GM12865 (cell line): Measurements from ENCODE around the gene FMN1.

Source experiments
- DNase-seq: peaks from one replicate; pipeline ENCODE4 v3.0.0; 2010; ENCODE audit warnings: low read depth
- H3K4me3 ChIP-seq: 2 replicates; pipeline ENCODE4 v1.5.1; 2011; ENCODE audit warnings: mild to moderate bottlenecking, low read depth, low read length, control low read depth
- TF ChIP-seq, protein P1 (sequence below): IDR thresholded peaks from 2 replicates; pipeline ENCODE4 v1.5.1; 2011; ENCODE audit warnings: low read length, control low read depth, low read depth, inconsistent platforms; ENCODE audit not compliant: insufficient read depth; ENCODE audit errors: missing control alignments

The FMN1 gene

DNA sequence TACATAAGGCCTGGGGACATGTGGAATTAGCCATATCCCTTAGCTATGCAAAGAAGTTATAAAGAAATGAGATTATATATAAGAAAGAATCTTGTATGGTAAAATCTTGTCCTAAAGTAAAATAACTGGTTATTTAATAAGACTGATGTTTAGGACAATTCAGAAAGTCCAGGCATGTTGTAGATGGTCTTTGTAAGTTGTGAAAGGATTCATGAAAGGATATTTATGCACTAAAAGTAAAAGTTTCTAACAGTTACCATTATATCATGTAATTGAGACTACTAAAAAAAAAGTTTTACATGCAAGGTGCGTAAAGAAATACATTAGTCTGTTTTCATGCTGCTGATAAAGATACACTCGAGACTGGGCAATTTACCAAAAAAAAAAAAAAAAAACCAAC, 146.3 kb downstream of the FMN1 start:
- no peak for DNase-seq
- TF ChIP-seq, protein P1, sequence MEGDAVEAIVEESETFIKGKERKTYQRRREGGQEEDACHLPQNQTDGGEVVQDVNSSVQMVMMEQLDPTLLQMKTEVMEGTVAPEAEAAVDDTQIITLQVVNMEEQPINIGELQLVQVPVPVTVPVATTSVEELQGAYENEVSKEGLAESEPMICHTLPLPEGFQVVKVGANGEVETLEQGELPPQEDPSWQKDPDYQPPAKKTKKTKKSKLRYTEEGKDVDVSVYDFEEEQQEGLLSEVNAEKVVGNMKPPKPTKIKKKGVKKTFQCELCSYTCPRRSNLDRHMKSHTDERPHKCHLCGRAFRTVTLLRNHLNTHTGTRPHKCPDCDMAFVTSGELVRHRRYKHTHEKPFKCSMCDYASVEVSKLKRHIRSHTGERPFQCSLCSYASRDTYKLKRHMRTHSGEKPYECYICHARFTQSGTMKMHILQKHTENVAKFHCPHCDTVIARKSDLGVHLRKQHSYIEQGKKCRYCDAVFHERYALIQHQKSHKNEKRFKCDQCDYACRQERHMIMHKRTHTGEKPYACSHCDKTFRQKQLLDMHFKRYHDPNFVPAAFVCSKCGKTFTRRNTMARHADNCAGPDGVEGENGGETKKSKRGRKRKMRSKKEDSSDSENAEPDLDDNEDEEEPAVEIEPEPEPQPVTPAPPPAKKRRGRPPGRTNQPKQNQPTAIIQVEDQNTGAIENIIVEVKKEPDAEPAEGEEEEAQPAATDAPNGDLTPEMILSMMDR, result no peak
- no peak overlapping the region for H3K4me3 ChIP-seq

DNA sequence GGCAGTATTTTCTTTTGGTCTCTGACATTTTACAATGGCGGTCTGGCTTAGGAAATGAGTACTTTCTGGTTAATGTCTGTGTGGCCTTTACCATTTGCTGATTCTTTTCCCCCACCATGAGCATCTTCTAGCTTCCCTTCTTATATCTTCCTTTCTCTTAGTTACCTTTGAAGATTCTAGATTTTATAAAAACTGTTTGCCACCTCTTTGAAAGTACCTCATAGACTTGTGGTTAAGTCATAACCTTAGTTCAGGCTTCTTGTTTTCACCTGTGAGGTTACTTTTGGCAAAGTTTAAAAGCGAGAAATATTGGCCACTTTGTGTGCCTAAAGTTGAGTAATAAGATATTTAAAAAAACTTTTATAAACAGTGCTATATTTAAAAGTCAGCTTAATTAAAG, 147.4 kb downstream of the FMN1 start:
- no peak overlapping the region for H3K4me3 ChIP-seq
- TF ChIP-seq, protein P1, result no peak
- DNase-seq, result no peak

DNA sequence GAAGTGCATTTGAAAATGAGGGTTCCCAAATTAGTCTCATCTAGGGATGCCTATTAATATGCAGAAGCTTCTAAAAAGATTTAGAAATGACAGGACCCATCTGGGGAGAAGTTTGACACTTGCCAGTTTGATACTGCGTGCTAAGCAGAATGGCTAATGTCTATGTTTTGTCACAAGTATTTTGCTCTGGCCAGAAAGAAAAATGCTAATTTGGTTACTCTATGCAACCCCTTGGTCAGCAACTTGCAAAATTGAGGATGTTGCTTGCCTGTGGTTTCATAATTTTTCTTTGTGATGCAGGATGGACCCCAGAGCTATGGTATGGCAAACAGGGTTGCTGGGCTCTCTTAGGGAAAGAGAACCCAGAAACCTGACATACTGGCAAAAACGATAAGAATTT, 148.2 kb downstream of the FMN1 start:
- no peak overlapping the region for H3K4me3 ChIP-seq
- TF ChIP-seq, protein P1, result no peak
- no peak for DNase-seq

DNA sequence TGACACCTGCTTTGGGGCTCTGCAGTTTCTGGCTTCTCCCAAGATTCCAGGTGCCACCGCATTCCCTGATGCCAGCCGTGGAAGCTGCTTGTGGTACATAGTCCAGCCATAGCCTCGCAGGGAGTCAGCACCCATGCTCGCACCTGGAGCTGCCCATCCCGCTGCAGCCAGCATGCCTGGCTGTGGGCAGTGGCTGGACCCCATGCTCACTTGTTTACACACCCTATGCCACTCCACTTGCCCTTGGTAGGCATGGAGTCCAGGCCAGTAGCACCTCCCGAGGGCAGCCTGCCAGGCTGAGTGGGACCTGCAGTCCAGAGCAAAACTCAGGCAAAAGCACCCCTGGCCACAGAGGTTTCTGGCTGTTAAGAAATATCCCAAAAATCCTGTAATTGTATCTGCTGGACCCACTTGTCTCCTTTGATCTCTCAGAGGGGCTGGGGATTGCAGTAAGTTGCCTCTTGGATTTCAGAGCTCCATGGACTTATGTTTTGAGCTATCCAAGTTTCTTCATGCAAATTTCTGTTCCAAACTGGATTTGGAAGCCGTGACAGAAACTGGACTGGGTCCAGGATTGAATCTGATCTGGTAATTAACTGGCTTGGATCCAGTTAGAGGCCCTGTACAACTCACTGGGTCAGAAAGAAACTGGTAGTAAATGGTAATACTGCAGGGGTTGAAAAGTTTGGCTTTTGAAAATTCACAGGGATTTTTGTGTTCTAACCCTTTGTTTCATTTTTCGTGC, 149.3 kb downstream of the FMN1 start:
- H3K4me3 ChIP-seq, result no peak overlapping the region
- no peak for DNase-seq
- TF ChIP-seq, protein P1, result no peak

DNA sequence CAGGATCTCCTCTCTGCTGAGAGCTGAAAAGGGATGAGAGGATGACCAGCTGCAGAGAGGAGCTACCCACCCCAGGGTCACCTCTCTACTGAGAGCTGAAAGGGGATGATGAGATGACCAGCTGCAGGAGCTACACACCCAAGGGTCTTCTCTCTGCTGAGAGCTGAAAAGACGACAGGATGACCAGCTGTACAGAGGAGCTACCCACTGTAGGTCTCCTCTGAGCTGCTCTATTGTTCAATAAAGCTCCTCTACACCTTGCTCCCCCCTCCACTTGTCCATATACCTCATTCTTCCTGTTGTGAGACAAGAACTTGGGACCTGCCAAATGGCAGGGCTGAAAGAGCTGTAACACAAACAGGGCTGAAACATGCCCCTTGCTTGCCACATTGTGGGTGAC, 149.9 kb downstream of the FMN1 start:
- no peak for DNase-seq
- no peak overlapping the region for H3K4me3 ChIP-seq
- TF ChIP-seq, protein P1, result no peak

DNA sequence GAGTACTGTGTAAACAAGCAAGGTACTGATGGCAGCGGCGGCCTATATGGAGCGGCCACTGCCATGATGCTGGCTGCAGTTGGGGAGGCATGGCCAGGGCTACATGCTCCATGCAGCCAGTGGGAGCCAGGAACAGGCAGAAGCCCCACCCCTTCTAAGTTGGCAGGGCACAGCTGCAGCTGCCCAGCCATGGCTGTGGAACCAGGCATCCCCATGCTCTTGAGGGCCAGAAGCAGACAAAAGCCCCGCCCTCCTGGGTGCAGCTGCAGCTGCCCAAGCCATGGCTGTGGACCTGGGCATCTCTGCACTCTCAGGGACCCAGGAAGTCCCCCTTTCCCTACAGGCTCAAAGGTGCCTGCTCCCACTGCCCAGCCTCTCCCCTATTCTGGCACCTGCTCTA, 150.9 kb downstream of the FMN1 start:
- no peak for DNase-seq
- TF ChIP-seq, protein P1, result no peak
- H3K4me3 ChIP-seq, result no peak overlapping the region

DNA sequence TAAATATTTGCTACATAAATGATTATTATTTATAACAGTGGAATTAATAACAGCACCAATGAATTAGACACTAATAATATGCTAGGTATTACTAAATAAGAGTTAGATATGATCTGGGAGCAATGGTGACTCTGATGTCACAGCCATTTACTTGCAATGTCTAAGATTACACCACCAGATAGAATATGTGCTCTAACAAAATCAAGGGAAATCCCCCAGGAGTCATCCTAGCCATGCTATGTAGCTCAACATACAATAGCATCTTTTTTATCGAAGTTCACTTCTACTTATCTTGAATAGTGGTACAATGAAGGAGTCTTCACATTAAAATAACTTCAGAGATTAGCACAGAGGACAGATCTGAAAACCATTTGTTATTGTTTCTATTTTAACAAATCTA, 154.0 kb downstream of the FMN1 start:
- DNase-seq, result no peak
- TF ChIP-seq, protein P1, result no peak

More for the DNA sequence above, 154.0 kb downstream of the FMN1 start:
- H3K4me3 ChIP-seq, result no peak overlapping the region
